SK-MEL-5 (cell line): Measurements from ENCODE around the gene SNTG2. TPM values are rescaled to one million over a fixed set of nuclear protein-coding genes. Genes with fewer than 3 reads are reported as not detected.

Source experiments
- DNase-seq: peaks from one replicate; pipeline ENCODE4 v3.0.0-alpha.2; 2016; ENCODE audit warnings: low read depth, low spot score
- in situ Hi-C: cut with HindIII; loops from 2 replicates; pipeline ENCODE4 v1.10.0; 2016; ENCODE audit warnings: low sequenced_read_pairs, high pct_unique_total_duplicates, low pct_unique_long_range_greater_than_20kb
- total RNA-seq: library from RNA; depleted of rRNA; stranded (reverse); fragments of >200 nt; shearing (Covaris generic); gene quantifications from 2 replicates; pipeline ENCODE4 v1.2.3, GENCODE V29; 2014

Gene SNTG2
- total RNA-seq, 1 experiment from 2014 or later, result not detected

DNA sequence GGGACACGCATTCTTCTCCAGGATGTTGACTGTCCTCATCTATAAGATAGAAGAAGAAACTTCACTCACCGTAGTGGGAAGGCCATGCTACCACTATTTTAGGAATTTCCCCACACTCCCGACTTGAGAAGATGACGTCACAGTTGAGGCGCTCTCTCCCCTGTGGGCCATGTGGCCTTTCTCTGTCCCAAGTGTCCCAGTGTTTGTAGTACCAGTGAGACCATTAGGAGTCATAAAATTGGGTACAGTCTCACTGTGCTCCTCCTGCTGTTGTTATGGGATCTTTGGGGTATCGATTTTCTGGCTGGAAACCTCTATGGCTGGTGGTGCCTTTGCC lies 7.2 kb upstream of the SNTG2 start:
- no peak for DNase-seq
- in situ Hi-C loops, result no loop called here

GRCh38 chr2:943821-944220 lies 6.8 kb upstream of the SNTG2 start:
- DNase-seq, result no peak
- in situ Hi-C loops, result no loop called here

- in situ Hi-C loops, result no loop called here
- DNase-seq, result no peak
Observed at GRCh38 chr2:944693-945092, 6.0 kb upstream of the SNTG2 start.

DNA sequence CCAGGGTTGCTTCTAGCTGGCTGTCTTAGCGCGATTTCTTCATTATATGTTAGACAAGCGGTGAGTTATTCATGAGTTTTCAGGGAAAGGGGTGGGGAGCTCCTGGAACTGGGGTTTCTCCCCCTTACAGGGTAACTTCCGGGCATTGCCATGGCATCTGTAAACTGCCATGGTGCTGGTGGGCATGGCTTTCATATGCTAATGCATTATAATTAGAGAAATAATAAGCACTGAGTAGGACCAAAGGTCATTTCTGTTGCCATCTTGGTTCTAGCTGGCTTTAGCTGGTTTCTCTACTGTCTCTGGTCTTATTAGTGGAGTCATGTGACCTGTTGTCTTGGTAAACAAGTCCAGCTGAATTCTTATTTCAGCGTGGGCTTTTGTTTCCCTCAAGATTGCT lies 5.5 kb upstream of the SNTG2 start:
- in situ Hi-C loops, result no loop called here
- no peak for DNase-seq

GRCh38 chr2:946073-946948 lies 4.3 kb upstream of the SNTG2 start:
- in situ Hi-C loops, result no loop called here

DNA sequence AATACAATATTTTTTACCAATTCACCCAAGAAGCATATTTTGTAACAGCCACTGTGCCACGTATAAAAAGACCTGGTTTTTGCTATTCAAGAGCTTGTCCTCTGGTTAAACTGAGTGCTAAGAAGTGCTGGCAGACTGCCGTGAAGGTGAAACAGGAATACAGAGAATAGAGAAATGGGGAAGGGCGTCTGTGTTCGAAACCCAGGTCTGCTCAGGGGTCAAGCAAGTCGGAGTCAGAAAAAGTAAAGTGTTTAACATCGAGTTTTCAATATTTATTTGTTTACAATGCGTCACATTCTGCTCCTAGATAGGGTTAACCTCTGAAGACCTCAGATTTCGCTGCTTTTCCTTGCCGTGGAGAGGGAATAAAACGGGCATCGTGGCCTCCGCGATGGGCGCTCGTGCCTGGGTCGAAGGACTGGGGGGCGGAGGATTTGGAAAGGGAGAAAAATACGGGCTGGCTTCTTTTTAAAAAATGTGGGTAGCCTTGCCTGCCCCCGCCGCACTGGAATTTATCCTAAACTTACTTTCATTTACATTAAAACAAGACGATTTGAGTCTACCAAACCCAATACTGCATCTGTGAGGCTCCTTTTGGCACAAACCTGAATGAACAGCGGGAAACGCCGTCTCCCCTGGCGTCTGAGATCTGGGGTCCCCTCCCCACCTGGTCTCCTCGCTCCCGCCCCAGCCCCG lies 1.1 kb upstream of the SNTG2 start:
- DNase-seq, result no peak
- in situ Hi-C loops, result no loop called here

More at GRCh38 chr2:946073-946948, 4.3 kb upstream of the SNTG2 start:
- no peak for DNase-seq

DNA sequence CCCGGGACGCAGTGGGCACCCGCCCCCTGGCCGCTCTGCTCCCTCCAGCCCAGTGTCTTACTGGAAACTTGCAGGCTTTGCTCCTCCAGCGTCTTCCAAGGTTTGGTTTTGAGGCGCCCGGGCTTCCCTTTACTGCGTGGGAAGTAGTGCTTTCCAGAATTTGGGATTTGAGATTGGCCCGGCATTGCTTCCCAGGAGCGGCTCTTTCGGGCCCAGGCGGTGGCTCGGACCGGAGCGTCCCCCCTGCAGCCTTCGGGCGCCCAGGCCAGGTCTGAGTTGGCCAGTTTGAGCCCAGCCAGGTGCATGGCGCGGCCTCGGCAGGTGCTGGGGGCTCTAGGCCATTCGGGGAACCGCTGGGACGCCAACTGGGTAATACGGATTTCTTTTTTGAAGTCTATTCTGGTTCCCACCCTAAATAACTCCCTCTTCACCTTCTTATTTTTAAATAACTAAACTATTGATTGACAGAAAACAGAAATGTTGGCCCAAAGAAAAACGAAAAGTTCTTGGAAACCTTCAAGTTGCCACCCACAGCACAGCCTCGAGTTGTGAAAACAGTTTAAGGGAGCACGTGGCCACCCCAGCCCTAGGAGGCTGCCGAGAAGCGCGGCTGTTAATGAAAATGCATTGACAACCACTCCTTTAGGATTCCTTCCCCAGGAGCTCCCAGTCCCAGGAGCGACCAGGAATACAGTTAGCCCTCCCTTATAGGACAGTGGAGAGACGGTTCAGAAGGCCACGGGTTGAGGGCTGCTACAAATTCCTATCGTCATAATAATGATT lies 766 bp downstream of the SNTG2 start:
- no peak for DNase-seq
- in situ Hi-C loops, result no loop called here

DNA sequence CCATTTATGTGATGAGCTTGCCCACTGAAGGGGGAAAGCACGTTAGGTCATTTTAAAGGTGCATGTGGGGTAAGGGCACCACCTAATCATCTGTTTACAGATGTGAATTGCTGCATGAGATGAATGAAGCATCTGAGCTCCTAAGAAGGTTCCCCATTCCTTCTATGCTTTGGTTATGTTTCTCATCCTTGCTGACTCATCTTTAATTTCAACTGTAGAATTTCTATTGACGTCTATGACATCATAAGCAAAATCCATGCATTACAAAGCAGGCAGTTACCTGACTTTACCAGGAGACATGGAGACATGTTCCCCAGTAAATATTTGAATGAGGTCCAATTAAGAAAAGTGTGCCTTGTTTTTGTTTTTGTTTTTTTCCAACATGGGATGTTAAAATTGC lies 2.8 kb downstream of the SNTG2 start:
- DNase-seq, result no peak
- in situ Hi-C loops, result no loop called here

DNA sequence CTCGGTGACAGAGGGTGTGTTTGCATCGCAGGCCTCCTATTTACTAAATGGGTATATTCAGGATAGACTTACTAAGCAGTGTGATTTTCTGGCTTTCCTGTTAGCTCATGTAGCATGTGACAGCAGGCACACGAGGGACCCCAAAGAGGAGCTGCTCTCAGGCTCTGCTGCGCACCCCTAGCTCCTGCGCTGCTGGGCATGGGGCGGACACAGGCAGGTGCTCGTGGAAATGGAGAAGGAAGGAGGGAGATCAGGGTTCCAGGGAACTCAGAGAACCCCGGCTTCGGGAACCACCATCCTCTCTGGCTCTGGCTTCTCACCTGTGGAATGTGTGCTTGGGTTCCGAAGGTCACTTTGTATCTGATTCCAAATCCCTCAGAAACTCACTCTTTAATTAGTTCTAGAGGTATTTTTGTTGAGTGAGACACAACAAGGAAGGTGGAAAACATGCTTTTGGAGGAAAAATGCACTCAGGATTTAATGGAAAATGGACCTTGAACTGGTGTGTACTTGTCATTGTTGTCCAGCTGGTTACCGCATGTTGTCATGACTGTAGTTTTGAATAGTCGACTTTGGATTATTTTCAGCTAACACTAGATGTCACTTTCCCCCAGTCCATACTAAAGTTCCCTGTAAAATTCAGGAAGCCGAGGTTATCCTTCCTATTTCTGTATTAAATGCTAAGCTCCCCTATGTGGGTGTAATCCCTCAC lies 3.5 kb downstream of the SNTG2 start:
- in situ Hi-C loops, result no loop called here
- peak; percentile 40 for DNase-seq

GRCh38 chr2:954687-955000 lies 4.0 kb downstream of the SNTG2 start:
- in situ Hi-C loops, result no loop called here
- DNase-seq, result no peak

DNA sequence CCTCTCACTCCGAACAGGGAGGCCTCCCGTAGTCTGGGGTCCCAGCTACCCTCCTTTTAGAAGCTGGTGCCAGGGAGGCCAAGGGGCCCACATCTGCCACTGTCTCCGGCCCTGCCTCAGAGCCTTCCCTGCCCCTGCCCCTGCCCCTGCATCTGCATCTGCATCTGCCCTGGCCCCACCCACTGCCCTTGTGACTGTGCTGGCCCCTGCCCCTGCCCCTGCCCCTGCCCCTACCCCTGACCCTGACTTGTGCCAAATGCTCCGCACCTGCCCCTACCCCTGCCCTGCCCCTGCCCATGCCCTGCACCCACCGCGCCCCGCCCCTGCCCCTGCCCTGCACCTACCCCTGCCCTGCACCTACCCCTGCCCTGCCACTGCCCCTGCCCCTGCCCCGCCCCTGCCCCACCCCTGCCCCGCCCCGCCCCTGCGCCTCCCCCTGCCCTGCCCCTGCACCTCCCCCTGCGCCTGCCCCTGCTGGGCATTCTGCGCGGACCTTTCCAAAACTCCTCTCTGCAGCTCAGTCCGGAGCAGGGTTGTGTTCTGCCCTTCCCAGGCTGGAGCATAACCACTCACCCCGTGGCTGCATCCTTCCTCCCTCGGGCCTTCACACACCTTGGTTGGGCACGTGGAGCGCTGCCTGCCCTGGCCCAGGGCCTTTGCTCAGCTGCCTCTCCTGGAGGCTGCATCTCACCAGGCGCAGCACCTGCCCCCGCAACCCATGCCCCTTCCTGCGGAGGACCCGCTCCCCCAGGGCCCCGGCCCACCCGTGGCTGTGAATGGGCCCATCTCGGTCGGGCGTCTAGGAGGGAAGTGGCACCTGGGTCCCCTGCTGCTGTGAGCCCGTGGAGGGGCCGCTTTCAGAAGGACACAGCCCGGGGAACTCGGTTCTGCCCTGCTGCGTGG lies 5.4 kb downstream of the SNTG2 start:
- in situ Hi-C loops, result no loop called here
- no peak for DNase-seq

DNA sequence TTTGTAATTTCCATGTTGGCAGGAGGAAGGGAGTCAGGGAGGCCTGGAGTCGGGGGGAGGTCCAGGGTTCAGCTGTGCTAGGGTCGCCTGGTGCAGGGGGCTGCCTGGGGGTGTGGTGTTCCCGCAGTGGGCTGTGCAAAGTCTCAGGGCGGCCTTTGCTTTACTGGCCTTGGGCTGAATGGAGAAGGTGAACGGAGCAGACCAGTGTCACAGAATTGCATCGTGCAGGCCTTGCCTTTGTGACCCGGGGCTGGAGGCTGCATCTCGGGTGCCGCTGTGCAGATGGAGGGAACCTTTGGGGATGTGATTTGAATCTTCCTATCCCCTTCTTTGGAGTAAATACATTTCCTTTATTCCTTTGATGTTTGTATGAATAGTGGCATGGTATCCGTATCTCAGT lies 8.8 kb downstream of the SNTG2 start:
- no peak for DNase-seq
- in situ Hi-C loops, result no loop called here

DNA sequence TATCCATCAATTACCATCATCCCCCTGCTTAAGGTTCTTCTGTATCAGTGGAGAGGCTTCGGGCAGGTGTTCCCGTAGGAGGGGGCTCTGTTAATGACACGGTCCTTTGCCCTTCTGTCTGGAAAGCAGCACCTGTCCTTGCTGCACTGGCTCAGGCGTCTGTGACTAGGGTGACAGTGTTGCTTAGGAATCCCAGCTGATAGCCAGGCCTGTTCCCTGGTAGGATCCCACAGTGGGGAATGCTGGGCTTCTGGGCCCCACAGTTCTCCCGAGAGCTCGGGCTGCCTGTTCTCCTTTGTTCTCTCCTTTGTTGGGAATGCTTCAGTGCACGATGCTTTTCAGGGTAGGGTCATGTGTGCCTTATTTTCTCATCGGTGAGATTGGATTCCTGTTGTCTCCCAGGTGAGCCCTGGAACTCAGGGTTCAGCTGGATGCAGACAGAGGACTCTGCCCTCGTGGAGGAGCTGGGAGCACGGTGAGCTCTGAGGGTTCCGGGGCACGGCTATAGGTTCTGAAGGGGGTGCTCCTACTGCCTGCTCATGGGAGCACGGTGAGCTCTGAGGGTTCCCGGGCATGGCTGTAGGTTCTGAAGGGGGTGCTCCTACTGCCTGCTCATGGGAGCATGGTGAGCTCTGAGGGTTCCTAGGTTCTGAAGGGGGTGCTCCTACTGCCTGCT lies 9.6 kb downstream of the SNTG2 start:
- no peak for DNase-seq
- in situ Hi-C loops, result no loop called here

DNA sequence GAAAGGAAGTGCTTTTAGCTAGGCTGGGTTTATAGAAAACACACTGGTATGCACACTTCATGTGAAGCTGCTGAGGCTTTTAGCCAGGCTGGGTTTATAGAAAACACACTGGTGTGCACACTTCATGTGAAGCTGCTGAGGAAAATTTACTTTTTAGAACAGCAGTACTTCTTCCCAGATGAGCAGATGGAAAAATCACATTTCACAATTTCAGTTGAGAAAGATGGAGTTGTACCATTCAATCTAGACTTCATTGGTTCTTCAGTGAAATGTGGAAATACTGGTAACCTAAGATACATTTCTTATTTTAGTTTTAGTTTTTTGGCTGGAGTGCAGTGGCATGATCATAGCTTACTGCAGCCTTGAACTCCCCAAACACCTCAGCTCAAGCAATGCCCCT lies 11.1 kb downstream of the SNTG2 start:
- in situ Hi-C loops, result no loop called here

GRCh38 chr2:963876-964275 lies 13.2 kb downstream of the SNTG2 start:
- in situ Hi-C loops, result no loop called here
- no peak for DNase-seq

More for the DNA sequence above, 11.1 kb downstream of the SNTG2 start:
- no peak for DNase-seq

- in situ Hi-C loops, result no loop called here
- DNase-seq, result no peak
Observed at GRCh38 chr2:964562-964961, 13.9 kb downstream of the SNTG2 start.
